Measurements from ENCODE around the gene CCNA2.
A peak's percentile ranks its signal among the peaks of the same experiment; 100 is the strongest.

CCNA2 gene

DNA sequence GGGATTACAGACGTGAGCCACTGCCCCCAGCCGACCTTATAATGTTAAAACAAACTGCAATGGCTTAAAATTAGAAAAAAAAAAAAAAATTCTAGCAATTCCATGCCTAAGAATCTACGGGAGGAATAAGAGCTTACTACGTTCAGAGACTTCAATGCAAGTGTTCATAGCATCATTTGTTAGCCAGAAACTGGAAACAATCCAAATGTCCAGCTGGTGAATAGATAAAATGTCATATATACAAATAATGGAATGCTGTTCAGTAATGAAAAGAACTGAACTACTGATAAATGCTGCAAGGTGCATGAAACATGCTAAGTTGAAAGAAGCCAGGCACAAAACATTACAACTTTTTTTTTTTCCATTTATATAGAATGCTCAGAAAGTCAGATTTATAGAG, 17.3 kb downstream of the CCNA2 start:
- no peak overlapping the region for H3K4me2 ChIP-seq (ENCODE audit: low read length)
- H3K36me3 ChIP-seq (ENCODE audit: control insufficient read depth in 1 of 2, insufficient read depth in 2 of 2, low read length in 2 of 2): peaks cover 9 to 22% of the 10 kb centered on the region in 2 experiments
- no peak overlapping the region for H3K9ac ChIP-seq (ENCODE audit: low read length)
- H2BK5ac ChIP-seq (ENCODE audit: low read depth, low read length, poor library complexity): no peak overlapping the region
- no peak overlapping the region for H3K14ac ChIP-seq (ENCODE audit: low read length)
- H4K91ac ChIP-seq (ENCODE audit: low read depth, low read length): no peak overlapping the region
- H3K18ac ChIP-seq (ENCODE audit: low read length): no peak overlapping the region
- H3K79me1 ChIP-seq (ENCODE audit: low read length): peaks cover under 1% of the 10 kb centered on the region
- no peak overlapping the region for H4K8ac ChIP-seq (ENCODE audit: low read depth, low read length)
- H3K9me3 ChIP-seq (ENCODE audit: insufficient read depth, low read depth, low read length): no peaks in the 10 kb centered on the region
- no peaks in the 10 kb centered on the region for H3K27me3 ChIP-seq (ENCODE audit: insufficient read depth, low read length)
- H3K4ac ChIP-seq (ENCODE audit: low read depth, low read length): no peak overlapping the region
- peaks cover under 1% of the 10 kb centered on the region for H3K79me2 ChIP-seq (ENCODE audit: control insufficient read depth, insufficient read depth, low read length, poor library complexity)
- WGBS (ENCODE audit: extremely low coverage, insufficient coverage, insufficient read length): no CpG with 5 or more reads among the region's 4 CpGs
- H3K4me1 ChIP-seq (ENCODE audit: control insufficient read depth in 1 of 2, insufficient read depth in 2 of 2, low read length in 2 of 2): no peaks in the 10 kb centered on the region
- H2BK12ac ChIP-seq (ENCODE audit: low read length): no peak overlapping the region
- no peak overlapping the region for H3K27ac ChIP-seq (ENCODE audit: low read depth, low read length)
- DNase-seq: no peak
- H3K23ac ChIP-seq (ENCODE audit: low read length): no peak overlapping the region
- H3K4me3 ChIP-seq (ENCODE audit: low read depth, low read length): no peak overlapping the region
- H2AK5ac ChIP-seq (ENCODE audit: low read length): no peak overlapping the region
- H2BK120ac ChIP-seq (ENCODE audit: insufficient read depth, low read length, poor library complexity): no peak overlapping the region
- no peak overlapping the region for H4K12ac ChIP-seq (ENCODE audit: low read depth, low read length)
- H2AFZ ChIP-seq (ENCODE audit: insufficient read depth, low read length, poor library complexity): no peak overlapping the region

GRCh38 chr4:121801715-121802075, 22.0 kb downstream of the CCNA2 start:
- Histone ChIP-seq H4K12ac (ENCODE audit: low read depth, low read length) (peak overlapping the region; percentile 20), H4K91ac (ENCODE audit: low read depth, low read length) (no peak overlapping the region), H3K9ac (ENCODE audit: low read length) (peak overlapping the region; percentile 46), H2BK12ac (ENCODE audit: low read length) (no peak overlapping the region), H3K79me2 (ENCODE audit: control insufficient read depth, insufficient read depth, low read length, poor library complexity) (peaks cover 3% of the 10 kb centered on the region), H3K4me3 (ENCODE audit: low read depth, low read length) (peak overlapping the region; percentile 84), H2BK5ac (ENCODE audit: low read depth, low read length, poor library complexity) (no peak overlapping the region), H3K18ac (ENCODE audit: low read length) (no peak overlapping the region), H3K14ac (ENCODE audit: low read length) (no peak overlapping the region), H3K27me3 (ENCODE audit: insufficient read depth, low read length) (no peaks in the 10 kb centered on the region), H3K9me3 (ENCODE audit: insufficient read depth, low read depth, low read length) (no peaks in the 10 kb centered on the region), H3K27ac (ENCODE audit: low read depth, low read length) (peak overlapping the region; percentile 18), H3K23ac (ENCODE audit: low read length) (no peak overlapping the region), H4K8ac (ENCODE audit: low read depth, low read length) (peak overlapping the region; percentile 82), H3K36me3 (ENCODE audit: control insufficient read depth in 1 of 2, insufficient read depth in 2 of 2, low read length in 2 of 2) (peaks cover 9 to 14% of the 10 kb centered on the region in 2 experiments), H2BK120ac (ENCODE audit: insufficient read depth, low read length, poor library complexity) (no peak overlapping the region), H3K79me1 (ENCODE audit: low read length) (peaks cover 6% of the 10 kb centered on the region), H2AK5ac (ENCODE audit: low read length) (no peak overlapping the region), H3K4me1 (ENCODE audit: control insufficient read depth in 1 of 2, insufficient read depth in 2 of 2, low read length in 2 of 2) (peaks cover 1 to 2% of the 10 kb centered on the region in 2 experiments), H2AFZ (ENCODE audit: insufficient read depth, low read length, poor library complexity) (peak overlapping the region; percentile 39), H3K4me2 (ENCODE audit: low read length) (peak overlapping the region; percentile 67), H3K4ac (ENCODE audit: low read depth, low read length) (peak overlapping the region; percentile 10)
- DNase-seq: peak in 1 of 2 donors; percentile 12
- no CpG with 5 or more reads among the region's 4 CpGs for WGBS (ENCODE audit: extremely low coverage, insufficient coverage, insufficient read length)

- peak within 1 kb of the TSS; percentile 80 for H4K91ac ChIP-seq (ENCODE audit: low read depth, low read length)
- no peak within 1 kb of the TSS for H2BK12ac ChIP-seq (ENCODE audit: low read length)
- peak within 1 kb of the TSS; percentile 37 for H3K4ac ChIP-seq (ENCODE audit: low read depth, low read length)
- peak within 1 kb of the TSS; percentile 96 for H4K8ac ChIP-seq (ENCODE audit: low read depth, low read length)
- DNase-seq: peak; percentile 90 to 100
- H3K36me3 ChIP-seq (ENCODE audit: control insufficient read depth in 1 of 2, insufficient read depth in 2 of 2, low read length in 2 of 2): peaks cover 7 to 12% of the 10 kb centered on the region in 2 experiments
- peaks cover 1 to 2% of the 10 kb centered on the region in 2 experiments for H3K4me1 ChIP-seq (ENCODE audit: control insufficient read depth in 1 of 2, insufficient read depth in 2 of 2, low read length in 2 of 2)
- no peak within 1 kb of the TSS for H3K23ac ChIP-seq (ENCODE audit: low read length)
- H3K9ac ChIP-seq (ENCODE audit: low read length): peak within 1 kb of the TSS; percentile 73
- H3K27me3 ChIP-seq (ENCODE audit: insufficient read depth, low read length): no peaks in the 10 kb centered on the region
- no CpG with 5 or more reads among the region's 48 CpGs for WGBS (ENCODE audit: extremely low coverage, insufficient coverage, insufficient read length)
- H3K14ac ChIP-seq (ENCODE audit: low read length): peak within 1 kb of the TSS; percentile 75
- peak within 1 kb of the TSS; percentile 18 for H2BK120ac ChIP-seq (ENCODE audit: insufficient read depth, low read length, poor library complexity)
- no peaks in the 10 kb centered on the region for H3K9me3 ChIP-seq (ENCODE audit: insufficient read depth, low read depth, low read length)
- H2BK5ac ChIP-seq (ENCODE audit: low read depth, low read length, poor library complexity): peak within 1 kb of the TSS; percentile 52
- peak within 1 kb of the TSS; percentile 84 for H3K4me2 ChIP-seq (ENCODE audit: low read length)
- H4K12ac ChIP-seq (ENCODE audit: low read depth, low read length): peak within 1 kb of the TSS; percentile 99
- peak within 1 kb of the TSS; percentile 95 for H2AFZ ChIP-seq (ENCODE audit: insufficient read depth, low read length, poor library complexity)
- no peak within 1 kb of the TSS for H2AK5ac ChIP-seq (ENCODE audit: low read length)
- peak within 1 kb of the TSS; percentile 84 for H3K4me3 ChIP-seq (ENCODE audit: low read depth, low read length)
- H3K27ac ChIP-seq (ENCODE audit: low read depth, low read length): peak within 1 kb of the TSS; percentile 18
- H3K79me2 ChIP-seq (ENCODE audit: control insufficient read depth, insufficient read depth, low read length, poor library complexity): peaks cover 3% of the 10 kb centered on the region
- peaks cover 6% of the 10 kb centered on the region for H3K79me1 ChIP-seq (ENCODE audit: low read length)
- no peak within 1 kb of the TSS for H3K18ac ChIP-seq (ENCODE audit: low read length)
These were observed 22.5 kb downstream of the CCNA2 start, which contains the start of gene EXOSC9 for GRCh38 chr4:121800961-121801714. TSS of gene EXOSC9 (plus strand) at chr4:121801323. CDS start at chr4:121801425, 102 bp downstream.

GRCh38 chr4:121800638-121800960, 23.1 kb downstream of the CCNA2 start:
- Histone ChIP-seq H3K18ac (ENCODE audit: low read length) (no peak overlapping the region), H3K27ac (ENCODE audit: low read depth, low read length) (no peak overlapping the region), H4K8ac (ENCODE audit: low read depth, low read length) (peak overlapping the region; percentile 96), H3K9ac (ENCODE audit: low read length) (peak overlapping the region; percentile 73), H2BK5ac (ENCODE audit: low read depth, low read length, poor library complexity) (peak overlapping the region; percentile 52), H2BK12ac (ENCODE audit: low read length) (no peak overlapping the region), H3K23ac (ENCODE audit: low read length) (no peak overlapping the region), H3K9me3 (ENCODE audit: insufficient read depth, low read depth, low read length) (no peaks in the 10 kb centered on the region), H3K14ac (ENCODE audit: low read length) (peak overlapping the region; percentile 75), H3K4me3 (ENCODE audit: low read depth, low read length) (peak overlapping the region; percentile 62), H3K36me3 (ENCODE audit: control insufficient read depth in 1 of 2, insufficient read depth in 2 of 2, low read length in 2 of 2) (peaks cover 5 to 7% of the 10 kb centered on the region in 2 experiments), H2AK5ac (ENCODE audit: low read length) (no peak overlapping the region), H3K79me1 (ENCODE audit: low read length) (peaks cover 6% of the 10 kb centered on the region), H3K4me2 (ENCODE audit: low read length) (peak overlapping the region; percentile 84), H4K12ac (ENCODE audit: low read depth, low read length) (peak overlapping the region; percentile 99), H2AFZ (ENCODE audit: insufficient read depth, low read length, poor library complexity) (peak overlapping the region; percentile 95), H3K79me2 (ENCODE audit: control insufficient read depth, insufficient read depth, low read length, poor library complexity) (peaks cover 3% of the 10 kb centered on the region), H3K27me3 (ENCODE audit: insufficient read depth, low read length) (no peaks in the 10 kb centered on the region), H2BK120ac (ENCODE audit: insufficient read depth, low read length, poor library complexity) (no peak overlapping the region), H3K4ac (ENCODE audit: low read depth, low read length) (peak overlapping the region; percentile 37), H4K91ac (ENCODE audit: low read depth, low read length) (peak overlapping the region; percentile 80), H3K4me1 (ENCODE audit: control insufficient read depth in 1 of 2, insufficient read depth in 2 of 2, low read length in 2 of 2) (peaks cover 1 to 2% of the 10 kb centered on the region in 2 experiments)
- no peak for DNase-seq
- WGBS (ENCODE audit: extremely low coverage, insufficient coverage, insufficient read length): 100% methylated on average over 1 of the region's 8 CpGs

Data from trophoblast cell (in vitro differentiated cells and primary cell).